Measurements from ENCODE around the gene ZFR2. TPM values are rescaled to one million over a fixed set of nuclear protein-coding genes. Genes with fewer than 3 reads are reported as not detected.

ZFR2 gene
- total and polyA plus RNA-seq, 10 of the 15 experiments (the other 5 are each of a cell fraction or from before 2014, with no cell fraction given), result 0.18 TPM; not detected in 9

- H2AFZ ChIP-seq (ENCODE audit: control insufficient read depth, low read depth, low read length), result peak overlapping the region; percentile 74
- H3K4me1 ChIP-seq (ENCODE audit: control insufficient read depth, insufficient read depth, low read length), result peaks cover 14% of the 10 kb centered on the region
- POLR2A ChIA-PET, result interaction anchor here (0.6 to 0.9 kb wide), 2 partner anchors 167 to 307 kb away, joined by 3 to 6 read pairs; no protein-coding TSS in a partner anchor
- H3K36me3 ChIP-seq (ENCODE audit: control insufficient read depth in 2 of 2, insufficient read depth in 2 of 2, low read length in 1 of 2), result no peaks in the 10 kb centered on the region
- 0 out of 2 replicates have a peak, but pooled peaks have one; percentile 37 for TF ChIP-seq MTA3 (IDR thresholded peaks at IDR 0.05; ENCODE audit: borderline replicate concordance, low read length)
- no peak for TF ChIP-seq ZNF207 (IDR thresholded peaks at IDR 0.05; ENCODE audit: borderline replicate concordance)
- peak; percentile 26; the same call in 1 of the 2 replicates for TF ChIP-seq RUNX3 (IDR thresholded peaks at IDR 0.05; ENCODE audit: low read length)
- TF ChIP-seq EGR1 (IDR thresholded peaks at IDR 0.05; ENCODE audit: borderline replicate concordance in 1 of 2, low read depth in 2 of 2, low read length in 2 of 2), result peak in 1 of 2 experiments; percentile 55; a peak in 1 of 3 replicates
- TF ChIP-seq POU2F2 (IDR thresholded peaks at IDR 0.05; ENCODE audit: borderline replicate concordance, low read depth, low read length), result peak; percentile 82; the same call in 2 of the 3 replicates
- peak; percentile 27 for TF ChIP-seq SP1 (IDR thresholded peaks at IDR 0.05; ENCODE audit: low read depth, low read length)
- TF ChIP-seq YBX1 (IDR thresholded peaks at IDR 0.05), result no peak
- TF ChIP-seq POLR2AphosphoS5 (IDR thresholded peaks at IDR 0.05; ENCODE audit: low read length), result no peak
- TF ChIP-seq MEF2B (IDR thresholded peaks at IDR 0.05; ENCODE audit: partially characterized antibody, poor library complexity, severe bottlenecking), result peak; percentile 62
- TF ChIP-seq JUND (IDR thresholded peaks at IDR 0.05; ENCODE audit: low read depth, low read length), result no peak
- no peak; the same call in 1 of the 2 replicates for TF ChIP-seq POLR2A (IDR thresholded peaks at IDR 0.05; ENCODE audit: low read depth, low read length)
- TF ChIP-seq STAT3 (IDR thresholded peaks at IDR 0.05; ENCODE audit: low read depth, low read length), result no peak
- H3K9ac ChIP-seq (ENCODE audit: control insufficient read depth, insufficient read depth, low read length), result no peak overlapping the region; the same call in 1 of the 2 replicates
- H3K4me3 ChIP-seq, result no peak overlapping the region
- H3K4me2 ChIP-seq (ENCODE audit: control insufficient read depth, insufficient read depth), result peak overlapping the region; percentile 75
- H3K9me3 ChIP-seq (replicated peaks; ENCODE audit: control insufficient read depth, insufficient read depth, low read length), result no peaks in the 10 kb centered on the region; the same call in 2 of the 3 replicates
- FAIRE-seq, result peak; percentile 35
- intact Hi-C loops (cut with micrococcal nuclease; ENCODE audit: unreplicated experiment) (no loop called here), in situ Hi-C loops (cut with MboI) (no loop called here)
- no peaks in the 10 kb centered on the region for H4K20me1 ChIP-seq (ENCODE audit: control insufficient read depth, insufficient read depth)
- DNase-seq (ENCODE audit: low read depth, low spot score), result no peak
- RAD21 ChIA-PET (ENCODE audit: unreplicated experiment), result no interaction called here
- no peaks in the 10 kb centered on the region for H3K27me3 ChIP-seq (replicated peaks in 1 of 2; ENCODE audit: control insufficient read depth in 2 of 2, insufficient read depth in 2 of 2, low read length in 1 of 2)
- CTCF ChIA-PET, result no interaction called here
- 0 out of 2 replicates have a peak overlapping the region, but pooled peaks have one; percentile 10 for H3K27ac ChIP-seq (ENCODE audit: control insufficient read depth, insufficient read depth)
- 14% methylated on average over 22 of the region's 26 CpGs for WGBS (ENCODE audit: insufficient coverage, insufficient replicate concordance, low lambda C conversion rate, missing lambda C conversion rate)
- no peaks in the 10 kb centered on the region for H3K79me2 ChIP-seq (ENCODE audit: control insufficient read depth, insufficient read depth, low read length)
- SMC1A ChIA-PET (ENCODE audit: uncharacterized antibody, unreplicated experiment), result no interaction called here
- ATAC-seq, result peak; percentile 74
- no TSS peak for BruUV-seq (replicated peaks)
Measured at GRCh38 chr19:3809881-3810707, 58.7 kb downstream of the ZFR2 start.
